CMK (cell line): ENCODE data around the gene ADARB2.

ENCODE experiments used
- DNase-seq: peaks from one replicate; pipeline ENCODE4 v3.0.0-alpha.2; 2010; ENCODE audit warnings: low read depth

Gene ADARB2

GRCh38 chr10:1661859-1662437 is 75.4 kb downstream of the ADARB2 start:
- no peak for DNase-seq

GRCh38 chr10:1661416-1661815 is 75.9 kb downstream of the ADARB2 start:
- no peak for DNase-seq

GRCh38 chr10:1660815-1661214 is 76.5 kb downstream of the ADARB2 start:
- DNase-seq: no peak

GRCh38 chr10:1660386-1660785 is 76.9 kb downstream of the ADARB2 start:
- DNase-seq: no peak

GRCh38 chr10:1659221-1659791 is 78.0 kb downstream of the ADARB2 start:
- no peak for DNase-seq

- no peak for DNase-seq
These were observed 78.7 kb downstream of the ADARB2 start for GRCh38 chr10:1658658-1659057.

- no peak for DNase-seq
These were observed 79.8 kb downstream of the ADARB2 start for GRCh38 chr10:1657479-1657878.

- no peak for DNase-seq
These were observed 82.0 kb downstream of the ADARB2 start for GRCh38 chr10:1655367-1655766.

GRCh38 chr10:1654811-1655356 is 82.4 kb downstream of the ADARB2 start:
- DNase-seq: no peak

- DNase-seq: no peak
These were observed 83.1 kb downstream of the ADARB2 start for GRCh38 chr10:1654247-1654646.

- no peak for DNase-seq
These were observed 84.0 kb downstream of the ADARB2 start for GRCh38 chr10:1653321-1653720.

- DNase-seq: no peak
These were observed 85.2 kb downstream of the ADARB2 start for GRCh38 chr10:1652151-1652550.

- DNase-seq: no peak
These were observed 85.9 kb downstream of the ADARB2 start for GRCh38 chr10:1651270-1651966.

- no peak for DNase-seq
These were observed 86.6 kb downstream of the ADARB2 start for GRCh38 chr10:1650542-1651269.

GRCh38 chr10:1648648-1649047 is 88.7 kb downstream of the ADARB2 start:
- no peak for DNase-seq

GRCh38 chr10:1646332-1646731 is 91.0 kb downstream of the ADARB2 start:
- DNase-seq: no peak

- DNase-seq: no peak
These were observed 91.4 kb downstream of the ADARB2 start for GRCh38 chr10:1645896-1646295.

GRCh38 chr10:1644191-1644711 is 93.1 kb downstream of the ADARB2 start:
- no peak for DNase-seq

- no peak for DNase-seq
These were observed 93.5 kb downstream of the ADARB2 start for GRCh38 chr10:1643908-1644179.

- no peak for DNase-seq
These were observed 94.0 kb downstream of the ADARB2 start for GRCh38 chr10:1643161-1643907.

GRCh38 chr10:1642600-1643160 is 94.6 kb downstream of the ADARB2 start:
- DNase-seq: no peak

- no peak for DNase-seq
These were observed 95.9 kb downstream of the ADARB2 start for GRCh38 chr10:1641402-1641801.
